Measurements from ENCODE around the gene RPL38.

Gene RPL38

GRCh38 chr17:74230896-74231295 is 27.4 kb downstream of the RPL38 start:
- DNase-seq = no peak

GRCh38 chr17:74231928-74232907 is 28.7 kb downstream of the RPL38 start:
- DNase-seq = no peak

- no peak for DNase-seq
These were observed 30.5 kb downstream of the RPL38 start for GRCh38 chr17:74233937-74234336.

- no peak for DNase-seq
These were observed 31.0 kb downstream of the RPL38 start for GRCh38 chr17:74234486-74234885.

GRCh38 chr17:74235040-74235581 is 31.6 kb downstream of the RPL38 start:
- DNase-seq = no peak

GRCh38 chr17:74235911-74236371 is 32.5 kb downstream of the RPL38 start:
- DNase-seq = no peak

- no peak for DNase-seq
These were observed 33.8 kb downstream of the RPL38 start for GRCh38 chr17:74237321-74237720.

GRCh38 chr17:74239172-74239571 is 35.7 kb downstream of the RPL38 start:
- no peak for DNase-seq

- DNase-seq = no peak
These were observed 37.2 kb downstream of the RPL38 start for GRCh38 chr17:74240618-74241205.

GRCh38 chr17:74241431-74241830 is 38.0 kb downstream of the RPL38 start:
- DNase-seq = no peak

- DNase-seq = no peak
These were observed 38.4 kb downstream of the RPL38 start for GRCh38 chr17:74241847-74242246.

GRCh38 chr17:74243013-74243755 is 39.7 kb downstream of the RPL38 start:
- DNase-seq = no peak

GRCh38 chr17:74244128-74244527 is 40.6 kb downstream of the RPL38 start:
- no peak for DNase-seq

GRCh38 chr17:74244548-74244947 is 41.1 kb downstream of the RPL38 start:
- no peak for DNase-seq

- DNase-seq = no peak
These were observed 41.8 kb downstream of the RPL38 start for GRCh38 chr17:74245145-74245831.

GRCh38 chr17:74245871-74246270 is 42.4 kb downstream of the RPL38 start:
- DNase-seq = no peak

- DNase-seq = no peak
These were observed 46.3 kb downstream of the RPL38 start for GRCh38 chr17:74249590-74250270.

GRCh38 chr17:74250324-74250995 is 47.0 kb downstream of the RPL38 start:
- no peak for DNase-seq

- DNase-seq = no peak
These were observed 47.6 kb downstream of the RPL38 start for GRCh38 chr17:74251051-74251450.

GRCh38 chr17:74251569-74251968 is 48.1 kb downstream of the RPL38 start:
- DNase-seq = no peak

- no peak for DNase-seq
These were observed 48.7 kb downstream of the RPL38 start for GRCh38 chr17:74252211-74252610.

Measured in GDM1 (cell line).